GM18526 (cell line): Measurements from ENCODE around the gene OR2AG2.

Source experiments
- POLR2A ChIP-seq: IDR thresholded peaks from 3 replicates; pipeline ENCODE4 v1.6.1; 2011; ENCODE audit not compliant: insufficient read length; ENCODE audit errors: extremely low read depth

Gene OR2AG2

GRCh38 chr11:6771926-6772893, at the start of gene OR2AG2:
Gene OR2AG2 (minus strand): TSS chr11:6771976. CDS start chr11:6768957, 3,019 bp downstream.
- no peak for TF ChIP-seq POLR2A

DNA sequence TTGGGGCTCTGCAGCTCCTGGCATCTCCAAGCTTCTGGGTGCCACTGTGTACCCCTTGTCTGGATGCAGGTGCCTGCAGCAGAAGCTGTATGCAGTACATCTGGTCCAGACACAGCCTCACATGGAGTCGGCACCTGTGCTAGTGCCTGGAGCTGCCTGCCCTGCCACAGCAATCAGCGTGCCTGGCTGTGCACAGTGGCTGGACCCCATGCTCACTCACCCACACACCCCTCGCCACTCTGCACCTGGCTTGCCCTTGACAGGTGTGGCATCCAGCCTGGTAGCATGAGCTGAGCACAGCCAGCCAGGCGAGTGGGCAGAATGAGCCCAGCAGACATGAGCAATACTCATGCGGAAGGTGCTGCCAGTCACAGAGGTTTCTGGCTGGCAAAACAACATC, 47.2 kb upstream of the OR2AG2 start:
- no peak for TF ChIP-seq POLR2A

GRCh38 chr11:6817694-6818093, 45.9 kb upstream of the OR2AG2 start:
- no peak for TF ChIP-seq POLR2A

- TF ChIP-seq POLR2A: no peak
Observed at GRCh38 chr11:6813656-6814055, 41.9 kb upstream of the OR2AG2 start.

- TF ChIP-seq POLR2A: no peak
Observed at GRCh38 chr11:6812390-6813005, 40.7 kb upstream of the OR2AG2 start.

DNA sequence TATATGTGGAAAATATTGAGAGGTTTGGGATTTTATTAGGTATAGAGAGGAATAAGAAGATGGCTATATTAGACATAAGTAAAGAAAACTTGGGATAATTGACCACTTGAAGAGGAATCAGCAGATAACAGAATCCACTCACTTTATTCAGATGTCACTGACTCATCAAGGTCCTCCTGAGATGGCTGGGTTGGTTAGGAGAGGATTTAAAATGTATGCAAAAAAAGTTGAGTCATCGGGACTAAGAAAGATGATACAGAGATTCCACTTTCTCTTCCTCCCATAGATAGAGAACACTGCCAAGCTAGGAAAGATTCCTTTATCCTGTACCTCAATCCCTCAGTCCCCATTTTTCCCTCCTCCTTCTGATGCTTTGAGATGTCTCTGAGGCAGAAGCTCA, 27.6 kb upstream of the OR2AG2 start, which contains the start of gene OR6A2:
OR6A2 (minus strand) TSS at position 288 of the 400 bp plus-strand sequence. CDS start 3,981 bp downstream, outside the sequence.
- TF ChIP-seq POLR2A: no peak

- no peak for TF ChIP-seq POLR2A
Observed at GRCh38 chr11:6794639-6795038, 22.9 kb upstream of the OR2AG2 start.

DNA sequence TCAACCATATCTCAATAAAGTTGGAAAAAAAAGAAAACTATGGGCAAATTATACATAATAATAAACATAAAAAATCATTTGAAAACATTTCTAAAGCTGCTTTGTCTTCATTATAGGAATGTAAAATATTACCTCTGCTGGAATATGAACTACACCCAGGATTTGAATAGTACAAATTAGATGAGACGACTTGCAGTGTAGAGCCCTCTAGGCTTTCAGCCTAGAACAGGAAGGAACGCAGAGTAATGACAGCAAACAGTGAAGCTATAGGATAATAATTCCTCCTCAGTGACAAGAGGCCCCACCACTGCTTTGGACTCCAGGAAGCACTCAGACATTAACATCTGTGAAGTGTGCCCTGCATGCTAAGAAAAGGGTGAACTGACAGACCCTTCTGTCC, 18.8 kb upstream of the OR2AG2 start:
- no peak for TF ChIP-seq POLR2A

GRCh38 chr11:6782720-6783119, 10.9 kb upstream of the OR2AG2 start, which contains the start of gene OR2AG1:
Gene OR2AG1 (plus strand): TSS chr11:6783020. CDS start chr11:6785038, 2,018 bp downstream.
- TF ChIP-seq POLR2A: no peak

DNA sequence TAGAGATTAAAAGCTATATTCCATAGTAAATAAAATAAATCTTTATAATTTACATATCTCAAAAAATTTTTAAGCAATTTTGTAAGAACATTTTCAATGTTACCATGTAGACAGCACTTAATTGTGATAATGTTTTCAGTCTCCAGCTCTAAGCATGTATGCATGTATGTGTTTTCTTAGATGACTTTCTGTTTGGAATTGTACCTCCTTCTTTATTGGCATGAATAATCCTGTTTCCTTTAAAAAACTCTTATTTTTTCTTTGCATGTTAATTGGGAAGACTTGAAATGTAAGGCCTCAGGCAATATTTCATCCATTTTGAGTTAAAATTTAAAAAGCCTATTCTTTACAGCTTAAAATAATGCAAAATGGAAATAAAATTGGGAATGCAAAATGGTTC, 9.1 kb upstream of the OR2AG2 start:
- no peak for TF ChIP-seq POLR2A

DNA sequence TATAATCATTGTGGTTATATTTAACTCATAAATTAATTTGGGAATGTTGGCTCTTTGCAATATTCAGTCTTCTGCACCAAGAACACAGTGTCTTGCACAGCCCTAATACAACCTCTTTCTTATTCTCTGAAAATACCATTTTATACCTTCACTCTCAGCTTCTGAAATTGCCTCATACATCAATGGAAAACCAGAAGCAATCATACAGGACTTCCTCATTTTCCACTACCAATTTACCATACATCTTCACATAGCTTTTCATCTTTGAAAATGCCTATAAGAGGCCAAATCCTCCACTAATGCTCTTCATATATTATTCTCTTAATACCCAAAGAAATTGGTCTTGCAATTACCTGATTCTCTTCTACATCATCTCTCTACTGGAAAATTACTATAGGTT, 6.7 kb upstream of the OR2AG2 start:
- TF ChIP-seq POLR2A: no peak

DNA sequence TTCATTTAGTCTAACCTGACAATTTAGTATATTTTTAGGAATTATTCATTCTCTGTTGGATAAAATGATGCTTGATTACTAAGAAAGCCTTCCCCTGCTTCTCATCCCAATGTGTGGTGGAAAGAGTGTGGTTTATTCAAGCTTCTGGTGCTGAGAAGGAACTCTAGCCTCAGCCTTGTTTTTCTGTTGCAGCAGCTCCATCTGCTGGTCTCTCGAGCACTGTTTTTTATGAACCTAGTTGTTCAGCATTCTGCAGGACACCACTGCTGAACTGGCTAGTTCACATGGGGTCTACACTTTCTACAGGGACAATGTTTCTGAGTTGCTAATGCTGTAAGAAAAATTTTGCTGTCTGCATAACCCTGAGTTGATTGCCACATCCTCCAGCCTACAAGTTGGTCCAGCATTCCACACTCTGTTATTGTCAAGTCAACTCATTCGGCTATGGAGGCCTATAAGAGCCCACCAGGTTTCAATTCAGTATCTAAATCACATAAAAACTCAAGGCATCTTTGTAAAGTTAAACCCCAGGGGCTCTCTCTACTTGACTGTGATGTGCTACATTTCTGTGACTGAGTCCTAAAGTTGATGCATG, 14.3 kb downstream of the OR2AG2 start:
- TF ChIP-seq POLR2A: no peak

DNA sequence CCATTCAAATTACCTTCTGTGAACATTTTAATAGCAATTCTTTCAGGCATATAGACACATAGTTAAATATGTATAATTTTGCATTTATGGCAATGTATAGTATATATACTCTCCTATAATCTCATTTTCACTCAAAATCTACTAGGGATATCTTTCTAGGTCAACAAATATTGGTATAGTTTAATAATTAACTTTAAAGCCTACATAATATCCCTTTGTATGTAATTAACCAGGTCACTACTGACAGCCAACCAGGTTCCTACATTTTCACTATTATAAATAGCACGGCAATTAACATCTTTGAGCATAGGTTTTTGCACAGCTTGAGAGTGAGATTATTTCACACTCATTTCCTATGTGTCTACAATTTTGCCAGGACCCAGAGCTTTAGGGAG, 15.8 kb downstream of the OR2AG2 start:
- TF ChIP-seq POLR2A: no peak

GRCh38 chr11:6755303-6755952, 16.3 kb downstream of the OR2AG2 start:
- no peak for TF ChIP-seq POLR2A

DNA sequence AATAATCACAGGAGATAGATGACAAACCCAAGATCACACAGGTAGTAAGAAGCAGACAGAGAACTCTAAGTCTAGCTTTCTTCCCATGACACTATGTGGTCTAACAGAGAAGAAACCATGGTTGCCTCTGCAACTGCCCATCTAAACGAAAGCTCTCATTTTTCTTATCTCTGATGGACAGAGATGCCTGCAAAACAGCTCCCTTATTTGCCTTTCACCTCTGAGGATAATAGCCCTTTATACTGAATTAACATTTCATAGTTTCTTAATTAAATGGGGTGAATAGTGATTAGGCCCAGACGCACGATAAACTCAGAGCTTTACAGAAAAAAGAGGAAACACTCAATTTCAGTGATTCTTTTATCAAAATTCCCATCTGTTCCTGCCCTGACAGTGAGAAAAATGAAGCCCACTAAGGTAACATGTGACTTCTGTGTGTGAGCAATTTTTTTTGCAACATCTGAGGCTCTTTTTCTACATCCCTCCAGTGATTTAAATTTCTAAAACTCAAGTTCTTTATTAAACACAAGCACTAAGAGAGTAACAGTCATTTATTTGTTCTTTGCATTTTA, 24.6 kb downstream of the OR2AG2 start:
- no peak for TF ChIP-seq POLR2A
